Measurements from ENCODE around the gene ATP6V1E1. TPM values are rescaled to one million over a fixed set of nuclear protein-coding genes. Genes with fewer than 3 reads are reported as not detected.

ATP6V1E1 gene
- total RNA-seq, 1 experiment from 2014 or later = 91.6 TPM

GRCh38 chr22:17563936-17564391 lies 64.6 kb downstream of the ATP6V1E1 start:
- Histone ChIP-seq H3K27me3 (ENCODE audit: low read length) (no peaks in the 10 kb centered on the region), H2AFZ (ENCODE audit: low read length) (no peak overlapping the region), H3K27ac (ENCODE audit: low read length) (no peak overlapping the region), H4K20me1 (ENCODE audit: insufficient read depth, low read depth, low read length) (no peaks in the 10 kb centered on the region), H3K9me2 (replicated peaks; ENCODE audit: insufficient read depth, low read length) (no peaks in the 10 kb centered on the region), H3K9ac (ENCODE audit: low read length) (no peak overlapping the region), H3K4me2 (ENCODE audit: low read depth, low read length, poor library complexity, severe bottlenecking) (no peak overlapping the region), H3K79me2 (ENCODE audit: low read length) (no peaks in the 10 kb centered on the region), H3K4me3 (ENCODE audit: low read length) (no peak overlapping the region), H3K9me3 (ENCODE audit: low read length) (no peaks in the 10 kb centered on the region), H3K4me1 (ENCODE audit: low read length) (no peaks in the 10 kb centered on the region), H3K36me3 (ENCODE audit: insufficient read depth, low read length) (no peaks in the 10 kb centered on the region)
- DNase-seq = no peak

- no peak for DNase-seq
- Histone ChIP-seq H3K9ac (ENCODE audit: low read length) (no peak within 1 kb of the TSS), H3K9me3 (ENCODE audit: low read length) (no peaks in the 10 kb centered on the region), H2AFZ (ENCODE audit: low read length) (no peak within 1 kb of the TSS), H3K27me3 (ENCODE audit: low read length) (no peaks in the 10 kb centered on the region), H3K27ac (ENCODE audit: low read length) (no peak within 1 kb of the TSS), H4K20me1 (ENCODE audit: insufficient read depth, low read depth, low read length) (no peaks in the 10 kb centered on the region), H3K79me2 (ENCODE audit: low read length) (no peaks in the 10 kb centered on the region), H3K4me2 (ENCODE audit: low read depth, low read length, poor library complexity, severe bottlenecking) (no peak within 1 kb of the TSS), H3K4me1 (ENCODE audit: low read length) (no peaks in the 10 kb centered on the region), H3K36me3 (ENCODE audit: insufficient read depth, low read length) (no peaks in the 10 kb centered on the region), H3K4me3 (ENCODE audit: low read length) (no peak within 1 kb of the TSS), H3K9me2 (replicated peaks; ENCODE audit: insufficient read depth, low read length) (no peaks in the 10 kb centered on the region)
Measured at GRCh38 chr22:17562906-17563870, 65.4 kb downstream of the ATP6V1E1 start, which contains the start of gene SLC25A18. SLC25A18 (plus strand) TSS chr22:17563498; CDS start chr22:17579945, 16,447 bp downstream.

GRCh38 chr22:17559188-17559587 lies 69.4 kb downstream of the ATP6V1E1 start:
- no peak for DNase-seq
- no peak overlapping the region for H3K4me3 ChIP-seq (ENCODE audit: low read length)
- H3K79me2 ChIP-seq (ENCODE audit: low read length) = no peaks in the 10 kb centered on the region
- no peak overlapping the region for H3K27ac ChIP-seq (ENCODE audit: low read length)
- H3K36me3 ChIP-seq (ENCODE audit: insufficient read depth, low read length) = no peaks in the 10 kb centered on the region
- no peaks in the 10 kb centered on the region for H3K9me3 ChIP-seq (ENCODE audit: low read length)
- H3K9me2 ChIP-seq (replicated peaks; ENCODE audit: insufficient read depth, low read length) = no peaks in the 10 kb centered on the region
- no peak overlapping the region for H2AFZ ChIP-seq (ENCODE audit: low read length)
- H3K4me1 ChIP-seq (ENCODE audit: low read length) = peaks cover 5% of the 10 kb centered on the region
- H3K9ac ChIP-seq (ENCODE audit: low read length) = no peak overlapping the region
- H3K27me3 ChIP-seq (ENCODE audit: low read length) = no peaks in the 10 kb centered on the region
- no peaks in the 10 kb centered on the region for H4K20me1 ChIP-seq (ENCODE audit: insufficient read depth, low read depth, low read length)
- H3K4me2 ChIP-seq (ENCODE audit: low read depth, low read length, poor library complexity, severe bottlenecking) = no peak overlapping the region

GRCh38 chr22:17554814-17555213 lies 73.7 kb downstream of the ATP6V1E1 start:
- no peak for DNase-seq
- no peaks in the 10 kb centered on the region for H4K20me1 ChIP-seq (ENCODE audit: insufficient read depth, low read depth, low read length)
- H3K27me3 ChIP-seq (ENCODE audit: low read length) = no peaks in the 10 kb centered on the region
- peaks cover 5% of the 10 kb centered on the region for H3K4me1 ChIP-seq (ENCODE audit: low read length)
- no peak overlapping the region for H3K4me2 ChIP-seq (ENCODE audit: low read depth, low read length, poor library complexity, severe bottlenecking)
- H3K9me3 ChIP-seq (ENCODE audit: low read length) = no peaks in the 10 kb centered on the region
- no peaks in the 10 kb centered on the region for H3K36me3 ChIP-seq (ENCODE audit: insufficient read depth, low read length)
- H3K79me2 ChIP-seq (ENCODE audit: low read length) = no peaks in the 10 kb centered on the region
- no peak overlapping the region for H3K9ac ChIP-seq (ENCODE audit: low read length)
- no peak overlapping the region for H2AFZ ChIP-seq (ENCODE audit: low read length)
- H3K4me3 ChIP-seq (ENCODE audit: low read length) = no peak overlapping the region
- H3K9me2 ChIP-seq (replicated peaks; ENCODE audit: insufficient read depth, low read length) = no peaks in the 10 kb centered on the region
- H3K27ac ChIP-seq (ENCODE audit: low read length) = no peak overlapping the region

- Histone ChIP-seq H3K4me3 (ENCODE audit: low read length) (no peak overlapping the region), H3K36me3 (ENCODE audit: insufficient read depth, low read length) (no peaks in the 10 kb centered on the region), H3K9me2 (replicated peaks; ENCODE audit: insufficient read depth, low read length) (no peaks in the 10 kb centered on the region), H3K9ac (ENCODE audit: low read length) (no peak overlapping the region), H3K27ac (ENCODE audit: low read length) (no peak overlapping the region), H3K9me3 (ENCODE audit: low read length) (no peaks in the 10 kb centered on the region), H3K27me3 (ENCODE audit: low read length) (no peaks in the 10 kb centered on the region), H3K4me2 (ENCODE audit: low read depth, low read length, poor library complexity, severe bottlenecking) (no peak overlapping the region), H3K4me1 (ENCODE audit: low read length) (peaks cover 5% of the 10 kb centered on the region), H4K20me1 (ENCODE audit: insufficient read depth, low read depth, low read length) (no peaks in the 10 kb centered on the region), H2AFZ (ENCODE audit: low read length) (no peak overlapping the region), H3K79me2 (ENCODE audit: low read length) (no peaks in the 10 kb centered on the region)
- no peak for DNase-seq
Measured at GRCh38 chr22:17552737-17553136, 75.8 kb downstream of the ATP6V1E1 start.

GRCh38 chr22:17549655-17550054 lies 78.9 kb downstream of the ATP6V1E1 start:
- Histone ChIP-seq H3K27ac (ENCODE audit: low read length) (no peak overlapping the region), H3K4me3 (ENCODE audit: low read length) (no peak overlapping the region), H3K79me2 (ENCODE audit: low read length) (no peaks in the 10 kb centered on the region), H2AFZ (ENCODE audit: low read length) (no peak overlapping the region), H3K4me1 (ENCODE audit: low read length) (no peaks in the 10 kb centered on the region), H3K4me2 (ENCODE audit: low read depth, low read length, poor library complexity, severe bottlenecking) (no peak overlapping the region), H3K9me3 (ENCODE audit: low read length) (no peaks in the 10 kb centered on the region), H3K9me2 (replicated peaks; ENCODE audit: insufficient read depth, low read length) (no peaks in the 10 kb centered on the region), H4K20me1 (ENCODE audit: insufficient read depth, low read depth, low read length) (no peaks in the 10 kb centered on the region), H3K27me3 (ENCODE audit: low read length) (no peaks in the 10 kb centered on the region), H3K9ac (ENCODE audit: low read length) (no peak overlapping the region), H3K36me3 (ENCODE audit: insufficient read depth, low read length) (no peaks in the 10 kb centered on the region)
- no peak for DNase-seq

GRCh38 chr22:17549183-17549582 lies 79.4 kb downstream of the ATP6V1E1 start:
- Histone ChIP-seq H3K9me3 (ENCODE audit: low read length) (no peaks in the 10 kb centered on the region), H3K36me3 (ENCODE audit: insufficient read depth, low read length) (no peaks in the 10 kb centered on the region), H3K27me3 (ENCODE audit: low read length) (no peaks in the 10 kb centered on the region), H3K4me1 (ENCODE audit: low read length) (no peaks in the 10 kb centered on the region), H3K9ac (ENCODE audit: low read length) (no peak overlapping the region), H3K4me3 (ENCODE audit: low read length) (no peak overlapping the region), H3K4me2 (ENCODE audit: low read depth, low read length, poor library complexity, severe bottlenecking) (no peak overlapping the region), H3K79me2 (ENCODE audit: low read length) (no peaks in the 10 kb centered on the region), H3K9me2 (replicated peaks; ENCODE audit: insufficient read depth, low read length) (no peaks in the 10 kb centered on the region), H4K20me1 (ENCODE audit: insufficient read depth, low read depth, low read length) (no peaks in the 10 kb centered on the region), H2AFZ (ENCODE audit: low read length) (no peak overlapping the region), H3K27ac (ENCODE audit: low read length) (no peak overlapping the region)
- DNase-seq = no peak

GRCh38 chr22:17548756-17549035 lies 79.9 kb downstream of the ATP6V1E1 start:
- no peaks in the 10 kb centered on the region for H3K79me2 ChIP-seq (ENCODE audit: low read length)
- no peak for DNase-seq
- no peaks in the 10 kb centered on the region for H3K4me1 ChIP-seq (ENCODE audit: low read length)

More at GRCh38 chr22:17548756-17549035, 79.9 kb downstream of the ATP6V1E1 start:
- Histone ChIP-seq H3K4me3 (ENCODE audit: low read length) (no peak overlapping the region), H3K9me3 (ENCODE audit: low read length) (no peaks in the 10 kb centered on the region), H3K9ac (ENCODE audit: low read length) (no peak overlapping the region), H3K36me3 (ENCODE audit: insufficient read depth, low read length) (no peaks in the 10 kb centered on the region), H3K9me2 (replicated peaks; ENCODE audit: insufficient read depth, low read length) (no peaks in the 10 kb centered on the region), H3K27me3 (ENCODE audit: low read length) (no peaks in the 10 kb centered on the region), H3K27ac (ENCODE audit: low read length) (no peak overlapping the region), H4K20me1 (ENCODE audit: insufficient read depth, low read depth, low read length) (no peaks in the 10 kb centered on the region), H3K4me2 (ENCODE audit: low read depth, low read length, poor library complexity, severe bottlenecking) (no peak overlapping the region), H2AFZ (ENCODE audit: low read length) (no peak overlapping the region)

Measured in Karpas-422 (cell line).